Measurements from ENCODE around the gene CGNL1. TPM values are rescaled to one million over a fixed set of nuclear protein-coding genes. Genes with fewer than 3 reads are reported as not detected.

Gene CGNL1
- total and polyA plus RNA-seq, 10 of the 15 experiments (the other 5 are each of a cell fraction or from before 2014, with no cell fraction given), result under 0.01 to 0.27 (median 0.04) TPM; not detected in 3

GRCh38 chr15:57343048-57343447, 33.3 kb upstream of the CGNL1 start:
- ATAC-seq (no peak), DNase-seq (ENCODE audit: low read depth, low spot score) (no peak), FAIRE-seq (no peak)
- ChIA-PET CTCF (interaction anchor here (1.4 to 9.3 kb wide), 4 partner anchors 160 to 199 kb away, joined by 4 to 242 read pairs (median 23); no protein-coding TSS in a partner anchor), SMC1A (ENCODE audit: uncharacterized antibody, unreplicated experiment) (interaction anchor here (1.0 to 5.4 kb wide), 5 partner anchors 10 to 523 kb away, joined by 3 to 83 read pairs (median 3); no protein-coding TSS in a partner anchor), RAD21 (ENCODE audit: unreplicated experiment) (interaction anchor here (1.4 to 7.0 kb wide), 2 partner anchors 68 to 185 kb away, joined by 3 to 156 read pairs; no protein-coding TSS in a partner anchor), POLR2A (no interaction called here)
- Histone ChIP-seq H3K27ac (ENCODE audit: control insufficient read depth, insufficient read depth) (no peak overlapping the region), H3K4me2 (ENCODE audit: control insufficient read depth, insufficient read depth) (no peak overlapping the region), H3K9ac (ENCODE audit: control insufficient read depth, insufficient read depth, low read length) (no peak overlapping the region), H3K4me3 (no peak overlapping the region), H3K9me3 (replicated peaks; ENCODE audit: control insufficient read depth, insufficient read depth, low read length) (no peaks in the 10 kb centered on the region), H3K79me2 (ENCODE audit: control insufficient read depth, insufficient read depth, low read length) (no peaks in the 10 kb centered on the region), H3K36me3 (ENCODE audit: control insufficient read depth in 2 of 2, insufficient read depth in 2 of 2, low read length in 1 of 2) (no peaks in the 10 kb centered on the region), H3K4me1 (ENCODE audit: control insufficient read depth, insufficient read depth, low read length) (no peaks in the 10 kb centered on the region), H4K20me1 (ENCODE audit: control insufficient read depth, insufficient read depth) (no peaks in the 10 kb centered on the region), H2AFZ (ENCODE audit: control insufficient read depth, low read depth, low read length) (no peak overlapping the region), H3K27me3 (replicated peaks in 1 of 2; ENCODE audit: control insufficient read depth in 2 of 2, insufficient read depth in 2 of 2, low read length in 1 of 2) (peaks cover 0 to 2% of the 10 kb centered on the region in 2 experiments; a peak in 2 of 4 replicates)
- no TSS peak for BruUV-seq (replicated peaks)
- intact Hi-C loops (cut with micrococcal nuclease; ENCODE audit: unreplicated experiment), result no loop called here
- TF ChIP-seq POLR2AphosphoS2 (IDR thresholded peaks at IDR 0.05; ENCODE audit: low read depth, low read length) (no peak), BRCA1 (IDR thresholded peaks at IDR 0.05; ENCODE audit: low read depth, low read length) (no peak), BCLAF1 (IDR thresholded peaks at IDR 0.05) (no peak), IRF4 (IDR thresholded peaks at IDR 0.05; ENCODE audit: low read depth, low read length) (no peak), SRF (IDR thresholded peaks at IDR 0.05; ENCODE audit: low read depth in 2 of 2, low read length in 2 of 2) (no peak), ZNF622 (IDR thresholded peaks at IDR 0.05) (no peak), CUX1 (IDR thresholded peaks at IDR 0.05; ENCODE audit: insufficient replicate concordance, low read depth, low read length) (no peak), HDAC2 (IDR thresholded peaks at IDR 0.05) (no peak), MXI1 (IDR thresholded peaks at IDR 0.05; ENCODE audit: low read depth, low read length) (no peak), ZBTB11 (CRISPR knock-in tag; IDR thresholded peaks at IDR 0.05) (no peak), CHD1 (IDR thresholded peaks at IDR 0.05; ENCODE audit: low read depth, low read length) (no peak), NFYA (IDR thresholded peaks at IDR 0.05; ENCODE audit: borderline replicate concordance, low read depth, low read length) (no peak), MEF2B (IDR thresholded peaks at IDR 0.05; ENCODE audit: partially characterized antibody, poor library complexity, severe bottlenecking) (no peak)
- 73% methylated on average over 7 of the region's 7 CpGs for WGBS (ENCODE audit: insufficient coverage, insufficient replicate concordance, low lambda C conversion rate, missing lambda C conversion rate)
- in situ Hi-C loops (cut with MboI), result loop anchor here (5.0 kb wide), 1 partner anchor 184 kb away; no protein-coding TSS in a partner anchor

Measured in GM12878 (cell line).